Hepatocyte (in vitro differentiated cells): ENCODE data around the gene BLOC1S5.

Source experiments
- EZH2 ChIP-seq: fragments of 200-600 bp; sonication (generic); IDR thresholded peaks from 2 replicates; pipeline ENCODE4 v1.6.1; 2016; ENCODE audit warnings: antibody characterized with exemption, mild to moderate bottlenecking, borderline replicate concordance
- EZH2phosphoT487 ChIP-seq: fragments of 200-600 bp; sonication (generic); IDR thresholded peaks from one replicate; pipeline ENCODE4 v1.6.1; 2018; ENCODE audit warnings: antibody characterized with exemption, mild to moderate bottlenecking, low read depth, moderate library complexity; ENCODE audit not compliant: unreplicated experiment, severe bottlenecking
- TF ChIP-seq, protein P1 (sequence below): fragments of 200-600 bp; sonication (generic); IDR thresholded peaks from 2 replicates; pipeline ENCODE4 v1.5.1; 2016; ENCODE audit warnings: antibody characterized with exemption, mild to moderate bottlenecking; ENCODE audit not compliant: poor library complexity

DNA sequence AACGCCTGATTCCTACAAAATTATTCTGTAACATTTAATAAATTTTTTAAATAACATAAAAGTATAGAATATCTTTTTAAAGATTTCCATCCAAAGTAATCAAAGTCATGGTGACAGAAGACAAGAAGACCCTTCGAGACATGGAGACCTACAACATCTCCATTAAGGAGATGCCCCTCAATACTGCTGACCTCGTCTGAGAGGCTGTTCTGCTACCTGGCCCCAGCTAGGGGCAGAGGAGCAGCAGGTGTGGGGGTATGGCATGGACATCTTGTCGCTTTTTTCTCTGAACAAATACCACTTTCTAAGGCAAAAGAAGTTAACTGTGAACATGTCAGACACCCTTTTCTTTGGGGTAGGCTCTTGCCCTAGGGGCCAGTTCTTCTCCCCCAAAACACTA is 44.1 kb downstream of the BLOC1S5 start:
- TF ChIP-seq, protein P1, sequence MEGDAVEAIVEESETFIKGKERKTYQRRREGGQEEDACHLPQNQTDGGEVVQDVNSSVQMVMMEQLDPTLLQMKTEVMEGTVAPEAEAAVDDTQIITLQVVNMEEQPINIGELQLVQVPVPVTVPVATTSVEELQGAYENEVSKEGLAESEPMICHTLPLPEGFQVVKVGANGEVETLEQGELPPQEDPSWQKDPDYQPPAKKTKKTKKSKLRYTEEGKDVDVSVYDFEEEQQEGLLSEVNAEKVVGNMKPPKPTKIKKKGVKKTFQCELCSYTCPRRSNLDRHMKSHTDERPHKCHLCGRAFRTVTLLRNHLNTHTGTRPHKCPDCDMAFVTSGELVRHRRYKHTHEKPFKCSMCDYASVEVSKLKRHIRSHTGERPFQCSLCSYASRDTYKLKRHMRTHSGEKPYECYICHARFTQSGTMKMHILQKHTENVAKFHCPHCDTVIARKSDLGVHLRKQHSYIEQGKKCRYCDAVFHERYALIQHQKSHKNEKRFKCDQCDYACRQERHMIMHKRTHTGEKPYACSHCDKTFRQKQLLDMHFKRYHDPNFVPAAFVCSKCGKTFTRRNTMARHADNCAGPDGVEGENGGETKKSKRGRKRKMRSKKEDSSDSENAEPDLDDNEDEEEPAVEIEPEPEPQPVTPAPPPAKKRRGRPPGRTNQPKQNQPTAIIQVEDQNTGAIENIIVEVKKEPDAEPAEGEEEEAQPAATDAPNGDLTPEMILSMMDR, result no peak
- TF ChIP-seq EZH2, result no peak
- no peak for TF ChIP-seq EZH2phosphoT487
